Vagina (tissue), 2 donors: Measurements from ENCODE around the gene ADAM20. TPM values are rescaled to one million over a fixed set of nuclear protein-coding genes. Genes with fewer than 3 reads are reported as not detected.

Experiments
- DNase-seq, 2 donors: peaks; one replicate each; pipeline ENCODE4 v3.0.0-alpha.2; 2017; ENCODE audit errors: extremely low spot score in 2 of 2
- H3K27ac ChIP-seq: fragments of 200-600 bp; sonication (generic); one replicate; pipeline ENCODE4 v1.5.1; 2019
- H3K27me3 ChIP-seq: fragments of 200-600 bp; sonication (generic); one replicate; pipeline ENCODE4 v1.5.1; 2019
- H3K36me3 ChIP-seq, 2 donors: fragments of 200-600 bp; sonication (generic); one replicate each; pipeline ENCODE4 v1.5.1; 2017 to 2019
- H3K4me1 ChIP-seq: fragments of 200-600 bp; sonication (generic); one replicate; pipeline ENCODE4 v1.5.1; 2019
- H3K4me3 ChIP-seq, 2 donors: fragments of 200-600 bp; sonication (generic); 1 replicate in 1 of 2; 2 replicates in 1 of 2; pipeline ENCODE4 v1.5.1; 2016 to 2019
- H3K9me3 ChIP-seq: fragments of 200-600 bp; sonication (generic); one replicate; pipeline ENCODE4 v1.5.1; 2019
- POLR2A ChIP-seq, 2 donors: fragments of 450-650 bp; IDR thresholded peaks; one replicate each; pipeline ENCODE4 v1.6.1; 2017; ENCODE audit warnings: antibody characterized with exemption in 2 of 2, mild to moderate bottlenecking in 2 of 2, moderate library complexity in 2 of 2
- POLR2AphosphoS5 ChIP-seq, 2 donors: sonication (generic); formaldehyde crosslinking; IDR thresholded peaks; one replicate each; pipeline ENCODE4 v1.9.0; 2017; ENCODE audit warnings: antibody characterized with exemption in 2 of 2, mild to moderate bottlenecking in 2 of 2, low read depth in 1 of 2; ENCODE audit not compliant: insufficient read depth in 1 of 2
- intact Hi-C: fragments of 100-400 bp; cut with DNase I; formaldehyde crosslinking; loops from one replicate; pipeline ENCODE4 v1.15.1; 2023
- total RNA-seq: library from RNA; depleted of rRNA; stranded (reverse); fragments of >200 nt; gene quantifications from one replicate; pipeline ENCODE4 v1.2.3, GENCODE V29; 2016
- TF ChIP-seq, protein P1 (sequence below), 3 experiments: fragments of 450-650 bp in 2 of 3; fragments of 200-600 bp in 1 of 3; sonication (generic) in 1 of 3; IDR thresholded peaks; one replicate each; pipeline ENCODE4 v1.5.1; 2017 to 2019; ENCODE audit warnings: antibody characterized with exemption in 3 of 3, mild to moderate bottlenecking in 2 of 3, moderate library complexity in 2 of 3

ADAM20 gene
- total RNA-seq, 1 donor from 2014 or later, result 1.2 TPM

GRCh38 chr14:70563869-70564268 lies 29.1 kb upstream of the ADAM20 start:
- Histone ChIP-seq H3K27ac (no peak overlapping the region), H3K9me3 (no peaks in the 10 kb centered on the region), H3K4me3 (no peak overlapping the region), H3K27me3 (no peaks in the 10 kb centered on the region), H3K4me1 (no peaks in the 10 kb centered on the region), H3K36me3 (peaks cover 0 to 25% of the 10 kb centered on the region in 2 donors)
- TF ChIP-seq POLR2AphosphoS5 (IDR thresholded peaks at IDR 0.05; ENCODE audit: insufficient read depth in 1 of 2, low read depth in 1 of 2), result no peak
- TF ChIP-seq POLR2A (IDR thresholded peaks at IDR 0.05), result no peak
- TF ChIP-seq, protein P1, sequence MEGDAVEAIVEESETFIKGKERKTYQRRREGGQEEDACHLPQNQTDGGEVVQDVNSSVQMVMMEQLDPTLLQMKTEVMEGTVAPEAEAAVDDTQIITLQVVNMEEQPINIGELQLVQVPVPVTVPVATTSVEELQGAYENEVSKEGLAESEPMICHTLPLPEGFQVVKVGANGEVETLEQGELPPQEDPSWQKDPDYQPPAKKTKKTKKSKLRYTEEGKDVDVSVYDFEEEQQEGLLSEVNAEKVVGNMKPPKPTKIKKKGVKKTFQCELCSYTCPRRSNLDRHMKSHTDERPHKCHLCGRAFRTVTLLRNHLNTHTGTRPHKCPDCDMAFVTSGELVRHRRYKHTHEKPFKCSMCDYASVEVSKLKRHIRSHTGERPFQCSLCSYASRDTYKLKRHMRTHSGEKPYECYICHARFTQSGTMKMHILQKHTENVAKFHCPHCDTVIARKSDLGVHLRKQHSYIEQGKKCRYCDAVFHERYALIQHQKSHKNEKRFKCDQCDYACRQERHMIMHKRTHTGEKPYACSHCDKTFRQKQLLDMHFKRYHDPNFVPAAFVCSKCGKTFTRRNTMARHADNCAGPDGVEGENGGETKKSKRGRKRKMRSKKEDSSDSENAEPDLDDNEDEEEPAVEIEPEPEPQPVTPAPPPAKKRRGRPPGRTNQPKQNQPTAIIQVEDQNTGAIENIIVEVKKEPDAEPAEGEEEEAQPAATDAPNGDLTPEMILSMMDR (IDR thresholded peaks at IDR 0.05), result no peak
- no peak for DNase-seq
- intact Hi-C loops, result no loop called here

DNA sequence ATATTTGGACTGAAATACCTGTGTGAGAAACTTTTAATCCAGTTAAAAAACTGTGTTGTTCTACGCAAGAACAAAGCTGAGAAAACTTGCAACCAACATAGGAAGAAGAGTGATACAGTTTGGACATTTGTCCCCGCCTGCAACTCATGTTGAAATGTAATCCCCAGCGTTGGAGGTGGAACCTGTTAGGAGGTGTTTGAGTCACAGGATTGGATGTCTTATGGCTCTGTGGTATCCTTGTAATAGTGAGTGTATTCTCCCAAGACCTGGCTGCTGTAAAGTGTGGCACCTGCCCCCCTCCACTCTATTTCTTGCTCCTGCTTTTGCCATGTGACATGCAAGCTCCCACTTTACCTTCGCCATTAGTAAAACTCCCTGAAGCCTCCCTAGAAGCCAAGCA lies 28.6 kb upstream of the ADAM20 start:
- DNase-seq, result no peak
- no peak overlapping the region for H3K4me3 ChIP-seq
- no peaks in the 10 kb centered on the region for H3K27me3 ChIP-seq
- intact Hi-C loops, result no loop called here
- H3K4me1 ChIP-seq, result no peaks in the 10 kb centered on the region
- peaks cover 0 to 25% of the 10 kb centered on the region in 2 donors for H3K36me3 ChIP-seq
- no peak overlapping the region for H3K27ac ChIP-seq
- TF ChIP-seq, protein P1 (IDR thresholded peaks at IDR 0.05), result no peak
- no peak for TF ChIP-seq POLR2AphosphoS5 (IDR thresholded peaks at IDR 0.05; ENCODE audit: insufficient read depth in 1 of 2, low read depth in 1 of 2)
- TF ChIP-seq POLR2A (IDR thresholded peaks at IDR 0.05), result no peak
- H3K9me3 ChIP-seq, result no peaks in the 10 kb centered on the region

GRCh38 chr14:70558356-70558755 lies 23.6 kb upstream of the ADAM20 start:
- H3K4me3 ChIP-seq, result no peak overlapping the region
- intact Hi-C loops, result no loop called here
- no peaks in the 10 kb centered on the region for H3K9me3 ChIP-seq
- H3K4me1 ChIP-seq, result no peaks in the 10 kb centered on the region
- no peak for DNase-seq
- H3K27ac ChIP-seq, result no peak overlapping the region
- H3K36me3 ChIP-seq, result peaks cover 0 to 9% of the 10 kb centered on the region in 2 donors
- TF ChIP-seq, protein P1 (IDR thresholded peaks at IDR 0.05), result no peak
- TF ChIP-seq POLR2A (IDR thresholded peaks at IDR 0.05) (no peak), POLR2AphosphoS5 (IDR thresholded peaks at IDR 0.05; ENCODE audit: insufficient read depth in 1 of 2, low read depth in 1 of 2) (no peak)
- H3K27me3 ChIP-seq, result no peaks in the 10 kb centered on the region

DNA sequence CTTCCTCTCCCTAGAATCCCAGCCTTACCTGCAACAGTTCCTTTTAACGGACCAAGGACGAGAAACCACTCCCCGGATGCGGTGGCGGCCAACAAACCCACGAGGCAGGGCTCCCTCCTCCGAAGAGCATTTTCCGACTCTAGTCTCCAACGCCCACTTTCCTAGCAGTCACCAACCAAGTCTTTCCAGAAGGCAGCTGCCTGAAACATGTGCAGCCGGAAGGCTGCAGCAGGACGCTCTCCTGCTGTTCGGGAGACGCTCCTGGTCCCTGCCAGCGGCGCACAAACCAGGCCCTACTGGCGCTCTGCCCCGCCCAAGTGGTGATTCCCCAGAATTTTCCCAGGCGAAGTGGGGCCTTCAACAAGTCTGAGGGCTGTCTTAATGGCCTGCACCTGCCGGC lies 21.1 kb upstream of the ADAM20 start:
- H3K9me3 ChIP-seq, result no peaks in the 10 kb centered on the region
- H3K27me3 ChIP-seq, result no peaks in the 10 kb centered on the region
- DNase-seq, result no peak
- no peak for TF ChIP-seq POLR2AphosphoS5 (IDR thresholded peaks at IDR 0.05; ENCODE audit: insufficient read depth in 1 of 2, low read depth in 1 of 2)
- TF ChIP-seq, protein P1 (IDR thresholded peaks at IDR 0.05), result no peak
- TF ChIP-seq POLR2A (IDR thresholded peaks at IDR 0.05), result no peak
- no peaks in the 10 kb centered on the region for H3K4me1 ChIP-seq
- no peak overlapping the region for H3K27ac ChIP-seq
- no peak overlapping the region for H3K4me3 ChIP-seq
- no peaks in the 10 kb centered on the region for H3K36me3 ChIP-seq
- intact Hi-C loops, result no loop called here

- Histone ChIP-seq H3K36me3 (no peaks in the 10 kb centered on the region), H3K4me1 (no peaks in the 10 kb centered on the region), H3K9me3 (no peaks in the 10 kb centered on the region), H3K4me3 (no peak overlapping the region), H3K27ac (no peak overlapping the region), H3K27me3 (no peaks in the 10 kb centered on the region)
- TF ChIP-seq POLR2A (IDR thresholded peaks at IDR 0.05), result no peak
- TF ChIP-seq, protein P1 (IDR thresholded peaks at IDR 0.05), result no peak
- TF ChIP-seq POLR2AphosphoS5 (IDR thresholded peaks at IDR 0.05; ENCODE audit: insufficient read depth in 1 of 2, low read depth in 1 of 2), result no peak
- intact Hi-C loops, result no loop called here
- DNase-seq, result no peak
Measured at GRCh38 chr14:70538087-70538486, 3.3 kb upstream of the ADAM20 start.
